HAP-1 (cell line): ENCODE data around the gene ASTN2.

Experiments used
- DNase-seq, 2 experiments: peaks; one replicate each; pipeline ENCODE4 v3.0.0-alpha.2; 2016 to 2020; ENCODE audit warnings: low spot score in 2 of 2
- H3K27me3 ChIP-seq: fragments of 250-450 bp; sonication (Bioruptor Pico); 2 replicates; pipeline ENCODE4 v1.5.1; 2020; ENCODE audit warnings: low read depth, mild to moderate bottlenecking, moderate library complexity
- H3K36me3 ChIP-seq: fragments of 250-450 bp; sonication (Bioruptor Pico); replicated peaks from 2 replicates; pipeline ENCODE4 v1.5.1; 2020; ENCODE audit warnings: mild to moderate bottlenecking
- H3K4me1 ChIP-seq: fragments of 250-450 bp; sonication (Bioruptor Pico); 2 replicates; pipeline ENCODE4 v1.5.1; 2020; ENCODE audit warnings: mild to moderate bottlenecking
- H3K4me3 ChIP-seq: fragments of 250-450 bp; sonication (Bioruptor Pico); 2 replicates; pipeline ENCODE4 v1.5.1; 2020; ENCODE audit warnings: mild to moderate bottlenecking, moderate library complexity
- H3K9me3 ChIP-seq: fragments of 250-450 bp; sonication (Bioruptor Pico); 2 replicates; pipeline ENCODE4 v1.5.1; 2020; ENCODE audit warnings: mild to moderate bottlenecking, moderate library complexity
- in situ Hi-C: fragments of 300-500 bp; cut with MboI; formaldehyde crosslinking; loops from 3 replicates; pipeline ENCODE4 v1.14.3; 2020; ENCODE audit warnings: low sequenced_read_pairs, inconsistent platforms, mixed read lengths

ASTN2 gene

GRCh38 chr9:116812231-116813030 lies 602.4 kb downstream of the ASTN2 start:
- Histone ChIP-seq H3K36me3 (no peaks in the 10 kb centered on the region), H3K27me3 (peaks cover 4% of the 10 kb centered on the region; the same call in 1 of the 2 replicates), H3K4me1 (no peaks in the 10 kb centered on the region), H3K9me3 (no peaks in the 10 kb centered on the region), H3K4me3 (no peak overlapping the region)
- in situ Hi-C loops: no loop called here
- DNase-seq: no peak

- DNase-seq: no peak
- H3K36me3 ChIP-seq: no peaks in the 10 kb centered on the region
- H3K4me3 ChIP-seq: no peak overlapping the region
- H3K27me3 ChIP-seq: peaks cover 4% of the 10 kb centered on the region; the same call in 1 of the 2 replicates
- H3K4me1 ChIP-seq: no peaks in the 10 kb centered on the region
- H3K9me3 ChIP-seq: no peaks in the 10 kb centered on the region
- in situ Hi-C loops: no loop called here
These were observed 605.2 kb downstream of the ASTN2 start for GRCh38 chr9:116809656-116810055.

DNA sequence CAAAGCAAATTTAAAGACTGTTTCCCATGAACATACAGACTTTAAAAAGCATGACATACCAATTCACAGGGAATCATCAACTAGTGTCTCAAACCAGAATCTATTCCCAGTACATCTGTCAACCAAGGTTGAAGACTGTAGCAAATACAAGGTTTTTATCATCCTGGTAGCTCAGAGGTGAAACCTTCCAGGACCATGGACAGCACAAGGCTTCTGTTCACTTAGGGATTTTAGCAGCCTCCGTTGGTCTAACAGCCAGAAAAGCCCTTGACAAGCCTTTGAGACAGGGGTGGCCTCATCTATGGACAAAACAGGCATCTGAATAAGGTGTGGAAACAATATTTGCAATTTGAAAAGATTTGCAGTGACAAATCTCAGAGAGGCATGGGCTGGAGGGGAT lies 608.8 kb downstream of the ASTN2 start:
- no peaks in the 10 kb centered on the region for H3K4me1 ChIP-seq
- in situ Hi-C loops: no loop called here
- peaks cover 4% of the 10 kb centered on the region; the same call in 1 of the 2 replicates for H3K27me3 ChIP-seq
- H3K36me3 ChIP-seq: no peaks in the 10 kb centered on the region
- DNase-seq: peak in 1 of 2 experiments; percentile 34
- H3K4me3 ChIP-seq: no peak overlapping the region
- no peaks in the 10 kb centered on the region for H3K9me3 ChIP-seq

- DNase-seq: no peak
- Histone ChIP-seq H3K9me3 (no peaks in the 10 kb centered on the region), H3K4me3 (no peak overlapping the region), H3K36me3 (no peaks in the 10 kb centered on the region), H3K4me1 (no peaks in the 10 kb centered on the region), H3K27me3 (no peaks in the 10 kb centered on the region)
- in situ Hi-C loops: no loop called here
These were observed 614.0 kb downstream of the ASTN2 start for GRCh38 chr9:116800885-116801284.

DNA sequence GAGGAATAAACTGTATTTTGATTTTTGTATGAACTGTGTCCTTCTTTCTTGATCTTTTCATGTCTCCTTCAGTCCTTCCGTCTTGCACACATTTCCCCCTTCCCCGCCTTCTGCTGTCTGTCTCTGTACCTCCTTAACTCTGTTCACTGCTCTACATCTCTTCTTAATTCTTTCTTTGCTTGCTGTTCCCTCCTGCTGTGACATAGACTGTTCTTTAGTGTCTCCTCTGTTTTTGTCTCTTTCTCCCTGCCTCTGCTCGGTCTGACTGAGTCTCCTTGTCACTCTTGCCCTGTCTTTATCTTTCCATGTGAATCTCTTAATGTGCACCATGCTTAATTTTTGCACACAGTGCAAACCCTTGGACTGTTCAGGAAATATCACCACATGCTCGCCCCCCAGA lies 614.8 kb downstream of the ASTN2 start:
- DNase-seq: no peak
- in situ Hi-C loops: no loop called here
- Histone ChIP-seq H3K9me3 (no peaks in the 10 kb centered on the region), H3K36me3 (no peaks in the 10 kb centered on the region), H3K4me1 (no peaks in the 10 kb centered on the region), H3K4me3 (no peak overlapping the region), H3K27me3 (no peaks in the 10 kb centered on the region)

- in situ Hi-C loops: no loop called here
- DNase-seq: no peak
- Histone ChIP-seq H3K9me3 (no peaks in the 10 kb centered on the region), H3K36me3 (no peaks in the 10 kb centered on the region), H3K27me3 (no peaks in the 10 kb centered on the region), H3K4me3 (no peak overlapping the region), H3K4me1 (no peaks in the 10 kb centered on the region)
These were observed 616.3 kb downstream of the ASTN2 start for GRCh38 chr9:116798521-116798920.

- DNase-seq: no peak
- in situ Hi-C loops: no loop called here
- Histone ChIP-seq H3K27me3 (no peaks in the 10 kb centered on the region), H3K4me1 (no peaks in the 10 kb centered on the region), H3K36me3 (no peaks in the 10 kb centered on the region), H3K9me3 (no peaks in the 10 kb centered on the region), H3K4me3 (no peak overlapping the region)
These were observed 617.6 kb downstream of the ASTN2 start for GRCh38 chr9:116797276-116797675.

GRCh38 chr9:116796669-116797068 lies 618.2 kb downstream of the ASTN2 start:
- H3K4me3 ChIP-seq: no peak overlapping the region
- in situ Hi-C loops: no loop called here
- H3K36me3 ChIP-seq: no peaks in the 10 kb centered on the region
- H3K27me3 ChIP-seq: no peaks in the 10 kb centered on the region
- DNase-seq: no peak
- no peaks in the 10 kb centered on the region for H3K4me1 ChIP-seq
- H3K9me3 ChIP-seq: no peaks in the 10 kb centered on the region

- in situ Hi-C loops: no loop called here
- Histone ChIP-seq H3K4me1 (no peaks in the 10 kb centered on the region), H3K36me3 (no peaks in the 10 kb centered on the region), H3K27me3 (no peaks in the 10 kb centered on the region), H3K9me3 (no peaks in the 10 kb centered on the region), H3K4me3 (no peak overlapping the region)
- DNase-seq: no peak
These were observed 619.0 kb downstream of the ASTN2 start for GRCh38 chr9:116795821-116796220.

GRCh38 chr9:116792271-116792670 lies 622.6 kb downstream of the ASTN2 start:
- H3K27me3 ChIP-seq: no peaks in the 10 kb centered on the region; the same call in 1 of the 2 replicates
- no peaks in the 10 kb centered on the region for H3K4me1 ChIP-seq
- H3K4me3 ChIP-seq: no peak overlapping the region
- no peaks in the 10 kb centered on the region for H3K9me3 ChIP-seq
- no peak for DNase-seq
- in situ Hi-C loops: no loop called here
- no peaks in the 10 kb centered on the region for H3K36me3 ChIP-seq

DNA sequence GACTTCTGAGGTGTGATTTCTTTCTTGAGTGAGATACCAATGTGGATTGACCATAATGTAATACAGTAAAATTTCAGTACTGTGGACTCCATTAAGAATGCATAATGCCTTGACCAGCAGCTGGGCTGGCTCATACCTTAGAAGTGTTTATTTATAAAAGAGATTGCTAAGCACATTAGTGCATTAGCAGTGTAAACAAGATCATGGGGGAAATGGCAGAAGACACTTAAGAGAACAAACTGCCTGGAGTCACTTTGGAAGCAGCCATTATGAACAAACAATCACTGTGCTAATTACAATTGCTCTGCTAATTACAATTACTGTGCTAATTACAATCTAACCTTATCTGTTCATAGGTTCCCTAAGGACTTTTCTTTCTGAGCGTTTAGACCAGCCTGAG lies 623.5 kb downstream of the ASTN2 start:
- no peak for DNase-seq
- Histone ChIP-seq H3K27me3 (no peaks in the 10 kb centered on the region; the same call in 1 of the 2 replicates), H3K9me3 (no peaks in the 10 kb centered on the region), H3K4me3 (no peak overlapping the region), H3K4me1 (no peaks in the 10 kb centered on the region), H3K36me3 (no peaks in the 10 kb centered on the region)
- in situ Hi-C loops: no loop called here

DNA sequence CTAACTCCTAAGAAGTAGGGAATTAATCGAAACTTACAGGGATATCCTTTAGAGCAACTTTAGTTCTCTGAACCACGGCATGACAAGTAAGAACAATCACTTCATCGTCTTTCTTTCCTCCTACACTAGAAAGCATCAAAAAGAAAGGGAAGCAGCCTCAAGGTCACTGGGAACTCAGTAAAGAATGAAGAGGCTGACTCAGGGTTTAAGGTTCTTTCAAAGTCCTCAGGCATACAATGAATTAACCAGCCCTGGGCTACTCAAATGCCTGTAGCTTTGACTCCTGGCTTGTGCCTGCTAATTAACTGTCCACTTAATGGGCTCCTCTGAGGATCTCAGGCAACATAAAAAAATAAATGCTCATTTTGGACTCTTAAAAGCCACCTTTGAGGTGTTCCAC lies 625.8 kb downstream of the ASTN2 start:
- Histone ChIP-seq H3K4me3 (no peak overlapping the region), H3K27me3 (no peaks in the 10 kb centered on the region; the same call in 1 of the 2 replicates), H3K36me3 (no peaks in the 10 kb centered on the region), H3K4me1 (no peaks in the 10 kb centered on the region), H3K9me3 (no peaks in the 10 kb centered on the region)
- in situ Hi-C loops: no loop called here
- DNase-seq: peak; percentile 8 to 11

- no peaks in the 10 kb centered on the region for H3K4me1 ChIP-seq
- no peak for DNase-seq
- H3K4me3 ChIP-seq: no peak overlapping the region
- no peaks in the 10 kb centered on the region for H3K9me3 ChIP-seq
- no peaks in the 10 kb centered on the region; the same call in 1 of the 2 replicates for H3K27me3 ChIP-seq
- in situ Hi-C loops: no loop called here
- no peaks in the 10 kb centered on the region for H3K36me3 ChIP-seq
These were observed 628.1 kb downstream of the ASTN2 start for GRCh38 chr9:116786737-116787136.

DNA sequence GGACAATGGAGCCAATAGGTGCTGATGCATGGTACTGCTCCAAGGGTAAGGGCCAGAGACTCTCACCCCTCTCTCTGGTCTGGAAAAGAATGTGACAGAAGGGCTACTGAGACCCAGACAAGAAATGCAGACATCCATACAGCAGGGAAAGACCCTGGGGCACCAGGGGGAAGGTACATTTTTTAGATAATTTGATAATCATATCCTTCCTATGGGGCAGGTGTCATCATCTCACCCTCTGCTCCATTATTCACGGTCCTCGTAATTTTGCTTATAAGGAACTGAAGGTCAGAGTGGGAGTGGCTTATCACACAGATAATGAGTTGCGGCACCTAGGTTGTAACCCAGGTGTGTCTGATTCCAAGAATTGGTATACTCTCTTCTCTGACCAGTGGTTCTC lies 637.7 kb downstream of the ASTN2 start:
- no peaks in the 10 kb centered on the region for H3K4me1 ChIP-seq
- H3K27me3 ChIP-seq: peaks cover 2% of the 10 kb centered on the region; the same call in 1 of the 2 replicates
- in situ Hi-C loops: no loop called here
- no peak for DNase-seq
- H3K9me3 ChIP-seq: no peaks in the 10 kb centered on the region
- H3K36me3 ChIP-seq: no peaks in the 10 kb centered on the region
- no peak overlapping the region for H3K4me3 ChIP-seq
